ENCODE data around the gene MAML3.
A peak's percentile ranks its signal among the peaks of the same experiment; 100 is the strongest.

Gene MAML3

GRCh38 chr4:140102421-140102820 is 51.6 kb downstream of the MAML3 start:
- H3K4me3 ChIP-seq (replicated peaks in 1 of 2; ENCODE audit: low read depth in 2 of 2, low read length in 2 of 2): no peak overlapping the region
- peak in 1 of 2 donors; percentile 44 for DNase-seq (ENCODE audit: low read depth in 2 of 2)
- TF ChIP-seq, protein P1, sequence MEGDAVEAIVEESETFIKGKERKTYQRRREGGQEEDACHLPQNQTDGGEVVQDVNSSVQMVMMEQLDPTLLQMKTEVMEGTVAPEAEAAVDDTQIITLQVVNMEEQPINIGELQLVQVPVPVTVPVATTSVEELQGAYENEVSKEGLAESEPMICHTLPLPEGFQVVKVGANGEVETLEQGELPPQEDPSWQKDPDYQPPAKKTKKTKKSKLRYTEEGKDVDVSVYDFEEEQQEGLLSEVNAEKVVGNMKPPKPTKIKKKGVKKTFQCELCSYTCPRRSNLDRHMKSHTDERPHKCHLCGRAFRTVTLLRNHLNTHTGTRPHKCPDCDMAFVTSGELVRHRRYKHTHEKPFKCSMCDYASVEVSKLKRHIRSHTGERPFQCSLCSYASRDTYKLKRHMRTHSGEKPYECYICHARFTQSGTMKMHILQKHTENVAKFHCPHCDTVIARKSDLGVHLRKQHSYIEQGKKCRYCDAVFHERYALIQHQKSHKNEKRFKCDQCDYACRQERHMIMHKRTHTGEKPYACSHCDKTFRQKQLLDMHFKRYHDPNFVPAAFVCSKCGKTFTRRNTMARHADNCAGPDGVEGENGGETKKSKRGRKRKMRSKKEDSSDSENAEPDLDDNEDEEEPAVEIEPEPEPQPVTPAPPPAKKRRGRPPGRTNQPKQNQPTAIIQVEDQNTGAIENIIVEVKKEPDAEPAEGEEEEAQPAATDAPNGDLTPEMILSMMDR (IDR thresholded peaks at IDR 0.05; ENCODE audit: low read depth, low read length): no peak

DNA sequence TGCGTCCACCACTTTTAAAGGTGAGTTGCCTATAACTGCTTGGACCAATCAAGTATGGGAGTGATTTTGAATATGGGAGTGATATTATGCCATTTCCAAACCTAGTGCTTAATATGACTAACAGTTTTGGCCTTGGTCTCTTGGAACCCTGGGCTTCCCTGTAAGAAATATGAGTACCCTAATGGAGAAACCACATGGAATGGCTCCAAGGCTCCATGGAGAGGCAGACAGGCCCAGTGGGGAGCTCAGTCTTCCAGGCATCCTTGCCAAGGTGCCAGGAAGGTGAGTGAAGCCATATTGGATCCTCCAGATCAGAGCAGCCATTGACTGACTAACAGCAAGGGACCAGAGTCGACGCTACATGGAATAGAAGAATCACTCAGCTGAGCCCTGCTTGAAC is 53.2 kb downstream of the MAML3 start:
- DNase-seq (ENCODE audit: low read depth in 2 of 2): no peak
- no peak overlapping the region for H3K4me3 ChIP-seq (replicated peaks in 1 of 2; ENCODE audit: low read depth in 2 of 2, low read length in 2 of 2)
- TF ChIP-seq, protein P1 (IDR thresholded peaks at IDR 0.05; ENCODE audit: low read depth, low read length): no peak

- no peak overlapping the region for H3K4me3 ChIP-seq (replicated peaks in 1 of 2; ENCODE audit: low read depth in 2 of 2, low read length in 2 of 2)
- DNase-seq (ENCODE audit: low read depth in 2 of 2): peak; percentile 28 to 57
Measured at GRCh38 chr4:140099983-140100382, 54.0 kb downstream of the MAML3 start.

GRCh38 chr4:140098455-140099160 is 55.4 kb downstream of the MAML3 start:
- peak overlapping the region in 1 of 2 donors; percentile 5 for H3K4me3 ChIP-seq (replicated peaks in 1 of 2; ENCODE audit: low read depth in 2 of 2, low read length in 2 of 2)
- DNase-seq (ENCODE audit: low read depth in 2 of 2): peak; percentile 78 to 86

More at GRCh38 chr4:140099983-140100382, 54.0 kb downstream of the MAML3 start:
- TF ChIP-seq, protein P1 (IDR thresholded peaks at IDR 0.05; ENCODE audit: low read depth, low read length): no peak

DNA sequence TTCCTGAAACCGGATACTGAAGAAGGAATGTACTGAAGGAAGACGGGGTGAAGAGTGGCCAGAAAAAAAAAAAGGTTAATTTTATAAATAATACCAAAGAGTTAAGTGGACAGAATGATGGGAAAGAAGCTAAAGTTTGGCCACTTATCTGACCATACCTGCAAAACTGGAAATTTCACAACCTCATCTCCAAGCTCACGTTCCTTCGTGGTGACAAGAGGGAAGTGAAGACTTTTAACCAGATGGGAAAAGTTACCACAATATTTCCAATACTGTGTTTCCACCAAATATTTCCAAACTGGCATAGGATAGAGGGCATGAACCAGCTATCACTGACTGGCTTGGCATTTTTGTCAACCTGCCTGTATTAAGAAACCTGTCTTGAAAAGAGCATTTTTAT is 56.4 kb downstream of the MAML3 start:
- TF ChIP-seq, protein P1 (IDR thresholded peaks at IDR 0.05; ENCODE audit: low read depth, low read length): no peak
- no peak for DNase-seq (ENCODE audit: low read depth in 2 of 2)
- H3K4me3 ChIP-seq (replicated peaks in 1 of 2; ENCODE audit: low read depth in 2 of 2, low read length in 2 of 2): no peak overlapping the region

More at GRCh38 chr4:140098455-140099160, 55.4 kb downstream of the MAML3 start:
- TF ChIP-seq, protein P1 (IDR thresholded peaks at IDR 0.05; ENCODE audit: low read depth, low read length): no peak

DNA sequence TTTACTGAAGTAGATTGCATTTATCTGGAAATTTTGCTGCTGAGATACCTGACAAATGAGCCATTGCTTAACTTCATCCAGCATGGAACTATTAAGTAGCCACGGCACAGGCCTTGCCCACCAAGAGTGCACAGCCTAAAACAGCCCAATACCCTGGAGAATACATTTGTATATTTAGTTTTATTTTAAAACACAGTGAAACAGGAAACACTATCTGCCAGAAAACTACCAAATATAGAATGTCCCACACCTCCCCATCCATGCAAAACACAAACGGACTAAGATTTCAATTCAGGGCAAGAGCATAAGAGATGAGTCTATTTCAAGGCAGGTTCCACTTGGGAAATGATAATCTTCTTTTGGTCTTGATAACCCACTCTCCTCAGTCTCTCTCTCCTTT is 57.1 kb downstream of the MAML3 start:
- DNase-seq (ENCODE audit: low read depth in 2 of 2): peak; percentile 66 to 67
- no peak overlapping the region for H3K4me3 ChIP-seq (replicated peaks in 1 of 2; ENCODE audit: low read depth in 2 of 2, low read length in 2 of 2)

More for the DNA sequence above, 57.1 kb downstream of the MAML3 start:
- TF ChIP-seq, protein P1 (IDR thresholded peaks at IDR 0.05; ENCODE audit: low read depth, low read length): no peak
